GM10248 (cell line): Measurements from ENCODE around the gene ALDH1L1.

Source experiments
- CTCF ChIA-PET: fragments of 300-600 bp; sonication (Branson Sonifier 250); formaldehyde crosslinking; extraction: SDS; loops from one replicate; lab custom pipeline; 2021; ENCODE audit warnings: antibody characterized with exemption; lab: Yijun Ruan, JAX
- POLR2A ChIA-PET: fragments of 350-650 bp; sonication (Branson Sonifier 250); formaldehyde crosslinking; extraction: SDS; loops from one replicate; lab custom pipeline; 2020; ENCODE audit warnings: antibody characterized with exemption; lab: Yijun Ruan, JAX
- DNase-seq: peaks from one replicate; pipeline ENCODE4 v3.0.0; 2012; ENCODE audit errors: extremely low spot score
- TF ChIP-seq, protein P1 (sequence below): IDR thresholded peaks from 2 replicates; pipeline ENCODE4 v1.5.1; 2012; ENCODE audit warnings: mild to moderate bottlenecking, low read depth; ENCODE audit errors: extremely low read depth, missing control alignments, control extremely low read depth

ALDH1L1 gene

DNA sequence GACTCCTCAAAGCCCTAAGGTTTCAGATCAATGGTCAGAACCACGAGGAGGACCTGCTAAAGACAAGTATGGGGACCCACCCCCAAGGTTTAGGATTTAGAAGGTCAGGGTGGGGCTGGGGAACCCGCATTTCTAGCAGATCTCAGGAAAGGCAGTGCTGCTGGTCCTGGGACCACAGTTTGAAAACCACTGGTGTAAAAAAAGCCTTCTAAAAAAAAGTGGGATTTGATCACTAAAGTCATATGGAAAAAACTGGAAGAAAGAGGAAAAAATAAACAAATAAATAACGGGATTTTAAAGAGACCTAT lies 97.3 kb downstream of the ALDH1L1 start:
- TF ChIP-seq, protein P1, sequence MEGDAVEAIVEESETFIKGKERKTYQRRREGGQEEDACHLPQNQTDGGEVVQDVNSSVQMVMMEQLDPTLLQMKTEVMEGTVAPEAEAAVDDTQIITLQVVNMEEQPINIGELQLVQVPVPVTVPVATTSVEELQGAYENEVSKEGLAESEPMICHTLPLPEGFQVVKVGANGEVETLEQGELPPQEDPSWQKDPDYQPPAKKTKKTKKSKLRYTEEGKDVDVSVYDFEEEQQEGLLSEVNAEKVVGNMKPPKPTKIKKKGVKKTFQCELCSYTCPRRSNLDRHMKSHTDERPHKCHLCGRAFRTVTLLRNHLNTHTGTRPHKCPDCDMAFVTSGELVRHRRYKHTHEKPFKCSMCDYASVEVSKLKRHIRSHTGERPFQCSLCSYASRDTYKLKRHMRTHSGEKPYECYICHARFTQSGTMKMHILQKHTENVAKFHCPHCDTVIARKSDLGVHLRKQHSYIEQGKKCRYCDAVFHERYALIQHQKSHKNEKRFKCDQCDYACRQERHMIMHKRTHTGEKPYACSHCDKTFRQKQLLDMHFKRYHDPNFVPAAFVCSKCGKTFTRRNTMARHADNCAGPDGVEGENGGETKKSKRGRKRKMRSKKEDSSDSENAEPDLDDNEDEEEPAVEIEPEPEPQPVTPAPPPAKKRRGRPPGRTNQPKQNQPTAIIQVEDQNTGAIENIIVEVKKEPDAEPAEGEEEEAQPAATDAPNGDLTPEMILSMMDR, result no peak
- ChIA-PET CTCF (no interaction called here), POLR2A (no interaction called here)
- peak; percentile 30 for DNase-seq

DNA sequence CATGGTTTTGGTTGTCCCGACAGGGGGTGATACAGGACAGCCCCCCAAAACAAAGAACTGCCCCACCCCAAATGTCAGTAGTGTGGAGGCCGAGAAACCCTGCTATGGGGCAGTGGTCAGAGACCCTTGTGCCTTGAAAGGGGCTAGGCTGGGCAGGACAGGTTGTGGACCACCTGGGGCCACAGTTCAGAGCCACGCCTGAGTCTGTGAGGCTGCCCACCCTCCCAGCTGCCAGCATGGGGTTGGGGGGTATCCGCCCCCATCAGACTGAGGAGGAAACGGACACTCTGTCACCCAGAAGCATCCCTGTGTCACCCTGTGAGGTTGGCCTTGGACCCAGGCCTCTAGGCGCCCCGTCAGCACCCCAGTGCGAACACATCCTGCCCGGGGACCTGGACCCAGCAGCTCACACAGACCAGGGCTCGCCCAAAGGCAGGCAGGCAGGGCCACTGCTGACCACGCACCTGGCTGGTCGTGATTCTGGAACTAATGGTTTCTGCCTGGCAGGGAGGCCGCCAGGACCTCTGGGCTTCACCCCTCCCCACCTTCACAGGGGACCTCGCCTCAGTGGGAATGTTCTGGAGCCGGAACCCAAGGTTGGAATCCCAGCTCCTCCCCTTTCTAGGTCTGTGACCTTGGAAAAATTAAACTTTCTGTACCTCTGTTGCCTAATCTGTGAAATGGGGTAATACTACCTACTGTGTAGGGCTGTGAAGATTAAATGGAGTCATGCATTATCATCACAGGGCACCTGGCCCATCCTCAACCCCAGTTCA lies 97.8 kb downstream of the ALDH1L1 start:
- ChIA-PET POLR2A (no interaction called here), CTCF (interaction anchor here (2.0 kb wide), 1 partner anchor 13 kb away, joined by 6 read pairs; no protein-coding TSS in a partner anchor)
- no peak for DNase-seq
- TF ChIP-seq, protein P1, result no peak

DNA sequence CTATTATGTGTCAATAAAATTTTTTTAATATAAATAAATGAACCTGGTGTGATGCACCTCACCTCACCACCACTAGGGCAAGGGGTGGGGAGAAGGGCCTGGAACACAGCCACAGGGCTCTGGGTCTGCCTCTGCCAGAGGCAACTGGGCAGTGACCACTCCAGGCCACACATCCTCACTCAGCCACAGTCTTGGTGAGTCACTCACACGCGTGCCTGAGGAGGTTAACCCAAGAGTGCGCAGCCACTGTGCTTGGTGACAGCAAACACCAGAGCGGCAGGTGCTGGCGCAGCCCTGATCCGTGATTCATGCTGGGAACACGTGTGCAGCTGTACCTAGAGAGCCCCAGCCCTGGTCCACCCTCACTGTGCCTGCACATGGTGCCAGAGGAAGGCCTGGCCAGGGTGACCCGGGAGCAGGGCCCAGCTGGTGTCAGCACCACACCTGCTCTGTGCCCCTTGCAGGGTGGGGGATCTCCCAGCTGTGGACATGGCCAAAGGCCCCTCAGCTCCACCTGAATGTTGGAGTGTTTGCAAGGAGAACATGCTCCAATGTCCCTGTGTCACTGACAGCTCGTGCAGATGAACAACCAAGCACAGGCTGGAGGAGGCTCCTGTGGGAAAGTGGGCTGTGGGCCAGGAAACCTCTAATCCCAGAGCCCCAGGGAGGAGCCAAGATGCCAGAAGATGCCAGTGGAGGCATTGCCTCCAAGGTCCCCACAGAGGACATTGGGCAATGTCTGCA lies 98.6 kb downstream of the ALDH1L1 start:
- no peak for DNase-seq
- TF ChIP-seq, protein P1, result no peak
- POLR2A ChIA-PET, result no interaction called here
- CTCF ChIA-PET, result interaction anchor here (1.2 to 2.0 kb wide), 2 partner anchors 12 to 21 kb away, joined by 3 to 6 read pairs; no protein-coding TSS in a partner anchor

DNA sequence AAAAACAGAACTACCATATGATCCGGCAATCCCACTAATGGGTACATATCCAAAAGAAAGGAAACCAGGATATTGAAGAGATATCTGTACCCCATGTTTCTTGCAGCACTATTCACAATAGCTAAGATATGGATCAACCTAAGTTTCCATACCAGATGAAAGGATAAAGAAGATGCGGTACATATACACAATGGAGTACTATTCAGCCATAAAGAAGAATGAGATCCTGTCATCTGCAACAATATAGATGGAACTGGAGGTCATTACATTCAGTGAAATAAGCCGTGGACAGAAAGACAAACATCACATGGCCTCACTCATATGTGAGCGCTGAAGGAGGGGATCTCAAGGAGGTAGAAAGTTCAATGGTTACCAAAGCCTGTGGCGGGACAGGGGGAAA lies 99.4 kb downstream of the ALDH1L1 start:
- POLR2A ChIA-PET, result no interaction called here
- TF ChIP-seq, protein P1, result no peak
- CTCF ChIA-PET, result interaction anchor here (1.2 to 2.0 kb wide), 2 partner anchors 11 to 22 kb away, joined by 3 to 6 read pairs; no protein-coding TSS in a partner anchor
- no peak for DNase-seq

DNA sequence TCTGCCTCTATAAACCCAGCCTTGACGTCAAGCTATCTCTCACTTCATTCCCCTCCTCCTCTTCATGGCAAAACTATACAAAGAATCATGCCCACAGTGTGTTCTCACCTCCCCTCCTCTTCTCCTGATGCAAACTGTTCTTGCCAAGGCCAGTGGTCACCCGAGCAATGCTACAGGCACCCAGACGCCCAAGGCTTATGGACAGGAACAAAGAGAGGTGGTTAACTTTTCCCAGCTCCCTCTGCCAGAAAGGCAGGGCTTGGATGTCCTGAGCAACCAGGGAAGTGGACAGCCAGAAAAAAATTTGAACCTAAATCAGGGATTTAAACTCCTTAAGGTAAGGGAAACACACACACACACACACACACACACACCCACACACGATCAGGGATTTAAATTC lies 101.5 kb downstream of the ALDH1L1 start:
- POLR2A ChIA-PET, result no interaction called here
- CTCF ChIA-PET, result interaction anchor here (0.7 kb wide), 1 partner anchor 8 kb away, joined by 3 read pairs; no protein-coding TSS in a partner anchor
- TF ChIP-seq, protein P1, result no peak
- no peak for DNase-seq

DNA sequence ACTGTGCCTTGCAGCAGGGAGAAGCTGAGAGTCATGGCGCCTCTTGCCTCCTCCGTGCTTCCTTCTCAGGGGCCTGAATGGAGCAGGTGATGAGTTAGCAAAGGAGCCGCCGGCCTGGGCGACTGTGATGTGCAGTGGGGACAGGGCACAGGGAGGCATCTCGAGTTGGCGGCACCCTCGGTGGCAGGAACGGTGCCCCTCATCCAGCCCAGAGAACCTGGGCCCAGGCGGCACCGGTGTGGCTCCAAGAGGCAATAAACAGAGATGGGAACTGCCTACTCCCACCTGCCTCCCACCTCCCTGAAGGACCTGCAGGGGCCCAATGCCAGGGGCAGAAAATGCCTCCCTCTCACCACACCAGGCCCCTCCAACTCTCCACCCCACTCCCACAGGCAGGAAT lies 102.6 kb downstream of the ALDH1L1 start:
- ChIA-PET CTCF (no interaction called here), POLR2A (no interaction called here)
- TF ChIP-seq, protein P1, result no peak
- DNase-seq, result peak; percentile 7
